Germinal center (tissue), 1 donor: ENCODE measurements around the gene UBE2L3.
"Not testable (repeated sequence)": the region's sequence is repeated elsewhere in the genome, so short reads cannot be mapped to it uniquely, and the experiment has no call there.

Source experiments
- DNase-seq: peaks from one replicate; pipeline ENCODE4 v3.0.0; 2012; ENCODE audit warnings: mixed read lengths, low spot score

UBE2L3 gene

DNA sequence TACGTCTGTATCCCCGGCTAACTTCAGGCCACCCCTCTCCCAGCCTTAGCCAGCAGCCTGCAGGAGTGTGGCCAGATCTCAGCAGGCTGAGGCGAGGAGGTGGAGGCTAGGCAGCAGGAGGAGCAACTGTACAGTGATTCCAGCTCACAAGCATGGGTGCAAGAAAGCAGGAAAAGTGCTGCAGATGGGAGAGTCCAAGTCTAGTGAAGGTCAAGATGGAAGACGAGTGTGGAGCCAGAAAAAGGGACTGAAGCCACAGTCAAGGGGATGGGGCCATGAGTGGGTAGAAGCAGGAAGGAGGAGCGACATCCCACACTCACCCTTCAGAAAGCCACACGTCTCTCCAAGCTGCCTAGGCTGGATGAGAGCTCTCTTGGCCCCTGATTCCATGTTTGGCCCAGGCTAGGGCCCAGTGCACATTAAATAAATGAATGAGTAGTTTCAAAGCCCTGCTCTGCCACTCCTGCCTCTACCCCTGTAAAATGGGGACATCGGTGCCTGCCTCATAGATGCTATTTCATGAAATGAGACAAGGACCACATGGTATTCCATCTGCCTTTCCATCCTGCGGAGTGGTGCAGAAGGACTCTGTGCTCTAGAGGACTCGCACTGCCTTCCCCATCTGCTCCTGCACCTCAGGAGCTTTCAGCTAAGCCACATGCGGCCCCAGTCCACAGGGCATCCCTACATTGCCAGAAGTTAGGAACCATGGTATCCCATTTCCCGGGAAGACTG lies 59.4 kb downstream of the UBE2L3 start:
- no peak for DNase-seq

DNA sequence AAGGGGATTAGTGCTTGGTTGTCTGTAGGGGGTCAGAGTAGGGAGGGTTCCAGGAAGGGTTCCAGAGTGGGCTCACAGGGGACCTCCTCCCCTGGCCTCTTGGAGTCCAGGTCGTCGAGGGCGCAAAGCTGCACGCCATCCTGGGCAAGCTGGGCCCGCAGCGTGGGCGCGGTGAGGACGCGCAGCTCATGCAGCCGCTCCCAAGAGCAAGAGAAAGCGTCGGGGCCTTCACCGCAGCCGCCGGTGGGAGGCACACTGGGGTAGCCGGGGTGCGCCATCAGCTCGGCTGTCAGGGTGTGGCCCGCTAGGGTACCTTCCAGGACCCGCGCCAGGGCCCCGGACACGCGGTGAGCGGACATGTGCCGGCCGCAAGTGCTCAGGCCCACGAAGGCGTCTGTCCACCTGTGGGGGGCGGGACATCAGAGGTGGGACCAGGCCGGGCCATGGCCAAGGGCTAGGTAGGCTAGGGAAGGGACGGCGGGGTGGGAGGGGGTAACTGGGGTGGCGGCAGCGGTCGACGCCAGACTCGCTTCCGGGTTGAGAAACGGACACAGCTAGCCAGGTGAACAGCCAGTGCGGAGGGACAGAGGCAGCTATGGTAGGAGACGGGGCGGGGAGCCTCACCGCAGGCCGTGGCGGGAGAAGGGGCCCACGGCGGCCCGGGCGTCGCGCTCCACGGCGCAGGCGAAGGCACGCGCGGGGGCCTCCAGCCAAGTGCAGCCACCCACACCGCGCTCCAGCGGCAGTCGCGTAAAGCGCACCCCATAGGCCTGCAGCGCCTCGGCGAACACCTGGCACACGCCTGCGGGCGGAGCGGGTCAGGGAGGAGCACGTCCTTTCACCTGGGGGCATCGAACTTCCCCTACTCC lies 61.1 kb downstream of the UBE2L3 start:
- no peak for DNase-seq

DNA sequence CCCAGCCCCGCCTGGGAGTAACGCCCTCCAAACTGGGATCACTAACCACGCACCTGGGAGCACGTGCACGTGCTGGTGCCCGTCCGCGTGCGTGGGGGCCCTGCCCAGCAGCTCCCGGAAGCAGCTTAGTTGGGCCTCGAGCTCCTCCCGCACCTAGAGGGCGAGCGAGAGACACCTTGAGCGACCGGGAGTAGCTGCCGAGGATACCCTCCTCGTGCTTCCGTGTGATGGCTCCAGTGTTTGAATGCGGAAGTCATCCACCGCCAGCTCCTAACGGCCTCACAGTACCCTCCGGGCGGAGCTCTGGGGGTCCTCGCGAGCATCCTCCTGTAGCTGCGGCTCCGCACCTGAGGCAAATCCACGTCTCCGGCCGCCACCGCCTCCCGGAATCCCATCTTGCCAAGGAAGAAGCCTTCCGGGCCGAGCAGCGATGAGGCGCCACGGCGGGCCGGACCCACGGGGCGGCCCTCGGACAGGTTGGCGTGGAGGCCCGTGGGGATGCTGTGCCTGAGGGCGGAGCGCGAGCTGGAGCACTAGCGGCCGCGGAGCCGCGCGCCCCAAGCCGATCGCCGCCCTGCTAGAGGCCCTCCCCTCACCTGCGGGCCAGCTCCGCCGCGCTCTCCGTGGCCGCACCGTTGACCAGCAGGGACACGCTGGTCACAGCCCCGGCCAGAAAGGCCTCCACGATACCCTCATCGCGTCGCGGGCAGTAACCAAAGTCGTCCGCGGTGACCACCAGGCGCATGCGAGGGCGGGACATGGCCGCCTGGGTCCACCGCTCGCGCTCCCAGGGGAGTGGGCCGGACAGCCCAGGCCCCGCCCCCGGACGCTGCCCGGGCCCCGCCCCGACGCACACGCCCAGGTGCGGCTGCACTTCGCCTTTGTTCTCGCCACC lies 62.0 kb downstream of the UBE2L3 start, which contains the start of gene YDJC:
TSS of gene YDJC (minus strand) at position 768 of the 895 bp plus-strand sequence. CDS start at position 760, 8 bp downstream.
- DNase-seq = peak; percentile 90

DNA sequence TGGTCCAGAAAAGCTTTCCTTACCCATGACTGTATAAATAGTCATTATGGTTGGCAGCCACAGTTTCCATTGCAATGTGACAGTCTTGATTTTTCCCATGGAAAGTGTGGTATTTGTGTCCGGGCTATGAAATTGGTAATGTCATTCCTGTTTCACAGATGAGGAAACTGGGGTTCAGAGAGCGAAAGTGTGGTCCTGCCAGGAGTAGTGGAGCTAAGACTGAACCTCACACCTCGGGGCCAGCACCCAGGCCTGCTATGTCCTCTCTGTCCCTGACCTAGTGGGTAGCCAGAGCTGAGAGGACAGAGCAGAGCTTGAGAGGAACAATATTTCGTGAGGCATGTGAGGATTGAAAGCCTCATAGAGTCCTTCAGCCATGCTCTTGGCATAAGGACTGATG lies 63.5 kb downstream of the UBE2L3 start:
- no peak for DNase-seq

DNA sequence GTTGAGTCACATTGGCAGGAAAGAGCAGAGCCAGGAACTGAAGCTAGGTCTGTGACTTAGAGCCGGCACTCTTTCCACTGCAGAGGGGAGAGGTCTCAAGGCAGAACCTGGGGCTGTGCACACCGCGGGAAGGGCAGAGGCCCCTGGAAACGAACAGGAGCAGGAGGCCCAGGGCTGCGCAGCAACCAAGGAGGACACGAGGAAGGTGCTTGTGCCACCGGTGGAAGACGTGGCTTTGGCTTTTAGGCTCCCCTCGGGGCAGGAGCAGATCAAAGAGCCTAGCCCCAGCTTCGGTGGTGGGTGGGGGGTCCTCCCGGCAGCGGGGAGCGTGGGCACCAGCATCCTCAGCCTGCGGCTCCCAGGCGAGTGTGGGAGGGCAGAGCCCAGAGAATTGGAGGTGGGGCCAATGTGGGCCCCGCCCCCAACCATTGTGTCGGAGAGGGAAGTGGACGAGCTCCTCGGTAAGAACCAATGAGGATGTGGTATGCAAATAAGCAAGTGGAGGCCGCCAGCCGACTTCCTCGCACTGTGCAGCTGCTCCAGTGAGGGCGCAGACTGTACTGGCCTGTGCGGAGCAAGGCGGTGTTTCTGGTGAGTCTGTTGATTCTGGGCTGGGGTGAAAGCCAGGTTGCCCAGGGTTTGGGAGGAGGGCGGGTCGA lies 64.9 kb downstream of the UBE2L3 start, which contains the start of gene CCDC116:
TSS of gene CCDC116 (plus strand) at position 524 of the 659 bp plus-strand sequence. CDS start 422 bp downstream, outside the sequence.
- DNase-seq = peak; percentile 50

DNA sequence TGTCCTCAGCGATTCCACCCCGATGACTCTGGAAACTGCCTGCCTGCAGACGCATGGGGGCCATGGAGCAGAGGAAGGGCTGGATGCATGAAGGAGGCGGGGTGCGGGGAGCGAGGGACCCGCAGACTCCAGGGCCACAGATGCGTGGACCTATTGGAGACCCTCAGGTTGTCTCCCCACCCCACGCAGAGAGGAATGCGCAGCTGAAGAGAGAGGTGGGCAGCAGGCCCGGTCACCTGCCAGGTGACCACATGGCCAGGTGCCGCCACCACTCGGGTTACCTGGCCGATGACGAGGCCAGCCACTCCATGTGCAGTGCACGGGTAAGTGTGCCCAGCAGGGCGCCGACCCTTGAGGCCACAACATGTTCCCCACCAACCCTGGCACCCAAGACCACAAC lies 65.4 kb downstream of the UBE2L3 start:
- DNase-seq = no peak

DNA sequence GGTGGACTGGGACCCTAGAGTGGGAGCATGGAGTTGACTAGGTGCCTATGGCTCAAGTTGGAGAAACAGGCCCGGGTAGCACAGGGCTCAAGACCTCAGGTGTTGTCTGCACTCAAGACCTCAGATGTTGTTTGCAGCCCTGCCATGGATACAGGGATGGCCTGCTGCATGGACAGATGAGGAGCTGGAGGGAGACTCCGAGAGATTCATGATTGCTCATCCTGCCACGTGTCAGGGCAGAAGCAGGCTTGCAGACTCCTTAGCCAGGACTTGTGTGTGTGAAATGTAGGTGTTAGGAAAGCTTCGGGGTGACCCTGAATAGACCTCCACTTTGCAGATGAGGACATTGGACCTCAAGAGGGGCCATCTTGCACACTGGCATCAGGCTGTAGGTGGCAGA lies 66.0 kb downstream of the UBE2L3 start:
- DNase-seq = no peak

DNA sequence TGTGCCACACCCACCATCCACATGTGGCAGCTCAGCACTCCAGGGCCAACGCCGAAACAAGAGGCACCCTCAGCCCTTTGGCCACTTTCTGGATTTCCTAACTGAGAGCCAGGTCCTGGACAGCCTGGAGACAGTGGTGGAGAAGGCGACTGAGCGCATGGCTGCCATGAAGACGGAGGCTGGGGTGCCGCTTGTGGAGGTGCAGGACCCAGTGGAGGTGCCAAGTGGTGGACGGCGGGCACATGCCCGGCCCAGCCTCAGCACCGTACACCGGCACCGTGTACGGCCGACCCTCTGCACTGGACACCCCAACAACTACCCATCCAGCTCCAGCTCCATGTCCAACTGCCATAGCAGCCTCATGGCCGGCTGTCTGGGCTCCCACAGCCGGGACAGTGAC lies 66.6 kb downstream of the UBE2L3 start:
- DNase-seq = no peak

DNA sequence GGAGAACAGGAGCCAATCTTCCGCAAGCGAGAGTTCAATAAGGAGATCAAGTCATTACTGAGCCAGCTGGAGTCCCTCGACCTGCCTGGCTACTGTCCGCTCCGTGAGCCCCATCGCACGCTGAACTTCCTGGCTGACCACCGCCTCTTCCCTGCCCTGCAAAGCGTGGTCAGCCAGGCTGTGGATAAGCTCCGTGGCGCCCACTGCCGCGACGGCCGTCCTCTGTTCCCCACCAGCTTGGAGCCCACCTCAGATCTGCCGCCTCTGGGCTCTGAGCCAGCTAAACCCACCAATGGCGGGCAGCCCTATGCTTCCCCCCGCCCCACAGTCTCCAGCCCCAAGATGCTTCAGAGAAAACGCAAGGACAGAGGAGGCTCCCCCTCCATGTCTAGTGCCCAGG lies 67.3 kb downstream of the UBE2L3 start:
- DNase-seq = no peak

DNA sequence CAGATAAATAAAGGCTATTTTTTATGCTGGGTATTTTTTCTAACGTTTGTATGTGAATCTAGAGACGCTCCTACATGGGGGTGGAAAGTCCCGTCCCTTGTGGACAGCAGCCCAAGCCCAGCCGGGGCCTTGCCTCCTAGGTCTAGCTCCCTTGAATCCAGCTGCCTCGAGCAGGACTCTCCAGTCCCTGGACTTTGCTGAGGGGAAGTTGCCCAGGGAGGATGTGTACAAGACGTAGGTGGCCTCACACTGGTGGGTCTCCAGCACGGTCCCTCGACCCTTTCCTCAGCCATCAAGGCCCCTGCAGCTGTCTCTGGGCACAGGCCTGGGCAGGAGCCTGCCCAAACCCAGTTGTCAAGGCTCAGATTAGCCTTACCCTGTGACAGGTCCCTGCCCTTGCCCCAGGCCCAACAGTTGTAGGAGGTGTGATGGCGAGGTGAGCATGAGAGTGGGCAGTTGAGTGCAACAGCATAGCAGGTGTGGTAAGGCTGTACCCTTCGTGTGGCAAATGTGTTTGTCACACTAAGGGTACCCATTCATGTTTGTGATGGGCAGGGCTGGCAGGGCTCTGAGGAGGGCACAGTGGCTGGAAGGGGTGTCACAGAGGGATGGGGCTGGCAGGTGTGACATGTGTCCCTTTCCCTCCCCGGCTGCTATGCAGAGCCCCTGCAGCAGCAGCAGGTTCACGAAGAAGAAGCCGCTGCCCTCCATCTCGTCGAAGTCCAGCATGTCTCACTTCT lies 68.4 kb downstream of the UBE2L3 start:
- DNase-seq = no peak

DNA sequence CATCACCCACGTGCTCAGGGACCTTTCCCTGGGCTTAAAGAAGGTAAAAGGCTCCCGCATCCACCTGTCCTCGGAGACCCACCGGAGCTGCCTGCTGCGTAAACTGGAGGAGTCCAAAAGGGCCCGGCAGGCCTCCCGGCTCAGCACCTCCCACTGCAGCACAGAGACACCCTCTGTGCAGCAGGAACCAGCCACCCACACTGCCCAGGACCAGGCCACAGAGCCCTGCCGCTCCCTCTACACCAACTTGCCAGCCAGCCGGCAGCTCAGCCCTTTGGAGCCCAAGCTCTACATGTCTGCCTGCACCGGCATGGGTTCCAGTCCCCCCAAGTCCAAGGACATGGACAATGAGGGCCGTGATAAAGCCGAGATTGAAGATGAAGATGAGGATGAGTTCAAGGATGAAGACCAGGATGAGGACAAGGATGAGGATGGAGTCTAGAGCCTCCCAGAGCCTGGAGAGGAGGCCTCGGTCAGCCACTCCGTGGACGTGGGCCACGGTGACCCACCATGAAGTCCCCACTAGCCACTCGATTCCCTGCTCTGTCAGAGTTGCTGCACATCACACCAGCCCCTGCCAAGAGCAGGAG lies 69.2 kb downstream of the UBE2L3 start:
- no peak for DNase-seq

DNA sequence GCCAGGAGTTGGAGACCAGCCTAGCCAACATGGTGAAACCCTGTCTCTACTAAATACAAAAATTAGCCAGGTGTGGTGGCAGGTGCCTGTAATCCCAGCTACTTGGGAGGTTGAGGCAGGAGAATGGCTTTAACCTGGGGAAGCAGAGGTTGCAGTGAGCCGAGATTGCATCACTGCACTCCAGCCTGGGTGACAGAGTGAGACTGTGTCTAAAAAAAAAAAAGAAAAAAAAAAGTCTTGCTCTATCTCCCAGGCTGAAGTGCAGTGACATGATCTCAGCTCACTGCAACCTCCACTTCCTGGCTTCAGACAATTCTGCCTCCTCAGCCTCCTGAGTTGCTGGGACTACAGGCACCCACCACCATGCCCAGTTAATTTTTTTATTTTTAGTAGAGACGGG lies 69.9 kb downstream of the UBE2L3 start:
- not testable (repeated sequence) for DNase-seq

DNA sequence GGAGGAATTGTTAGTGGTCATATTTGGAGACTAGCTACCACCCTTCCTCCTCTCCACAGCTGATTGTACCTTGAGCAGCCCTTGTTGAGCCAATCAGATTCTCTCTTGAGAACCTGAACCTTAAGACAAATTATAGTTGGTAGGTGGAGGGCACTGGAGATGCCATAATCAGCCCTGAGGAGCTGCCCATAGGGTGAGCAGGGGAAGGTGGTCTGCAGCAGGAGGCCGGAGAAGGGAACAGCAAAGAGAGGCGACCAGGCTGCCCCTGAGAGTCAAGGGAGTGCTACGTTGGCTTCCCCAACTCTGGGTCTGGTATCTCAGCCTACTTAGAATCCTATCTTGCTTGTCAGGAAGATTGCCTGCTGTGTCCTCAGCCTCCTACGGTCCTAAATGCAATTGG lies 71.8 kb downstream of the UBE2L3 start:
- DNase-seq = no peak

DNA sequence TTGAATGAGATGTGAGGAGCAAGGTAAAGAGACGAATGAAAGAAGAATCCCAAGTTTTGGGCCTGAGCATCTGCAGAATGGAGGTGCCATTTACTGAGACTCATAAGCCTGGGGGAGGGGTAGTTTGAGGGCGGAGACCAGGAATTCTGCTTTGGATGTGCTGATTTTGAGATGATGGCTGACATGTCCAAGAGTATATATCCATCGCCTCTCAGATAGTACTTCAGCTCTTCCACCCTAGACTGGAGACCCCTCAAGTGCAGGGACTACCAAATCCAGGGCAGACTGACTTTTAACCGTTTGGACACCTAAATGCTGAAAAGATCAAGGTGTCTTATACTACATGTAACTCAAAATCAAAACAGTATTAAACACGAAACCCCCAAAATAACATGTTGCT lies 73.3 kb downstream of the UBE2L3 start:
- DNase-seq = no peak

DNA sequence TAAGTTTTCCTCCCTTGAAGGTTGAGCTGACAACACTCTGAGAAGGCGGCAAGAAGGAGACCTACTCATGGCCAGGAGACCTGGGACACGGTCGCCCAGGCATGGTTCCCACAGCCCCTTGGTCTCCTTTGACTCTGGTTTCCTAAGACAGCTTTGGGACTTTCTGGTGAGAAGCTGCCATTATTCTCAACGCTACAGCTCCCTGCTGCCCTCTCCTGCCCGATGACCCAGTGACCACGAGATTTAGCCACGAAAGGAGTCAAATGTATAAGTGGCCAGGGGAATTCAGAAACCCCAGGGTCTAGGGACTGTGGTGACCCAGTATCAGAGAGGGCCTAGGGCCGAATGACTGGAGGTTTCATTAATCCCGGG lies 73.9 kb downstream of the UBE2L3 start:
- DNase-seq = no peak

DNA sequence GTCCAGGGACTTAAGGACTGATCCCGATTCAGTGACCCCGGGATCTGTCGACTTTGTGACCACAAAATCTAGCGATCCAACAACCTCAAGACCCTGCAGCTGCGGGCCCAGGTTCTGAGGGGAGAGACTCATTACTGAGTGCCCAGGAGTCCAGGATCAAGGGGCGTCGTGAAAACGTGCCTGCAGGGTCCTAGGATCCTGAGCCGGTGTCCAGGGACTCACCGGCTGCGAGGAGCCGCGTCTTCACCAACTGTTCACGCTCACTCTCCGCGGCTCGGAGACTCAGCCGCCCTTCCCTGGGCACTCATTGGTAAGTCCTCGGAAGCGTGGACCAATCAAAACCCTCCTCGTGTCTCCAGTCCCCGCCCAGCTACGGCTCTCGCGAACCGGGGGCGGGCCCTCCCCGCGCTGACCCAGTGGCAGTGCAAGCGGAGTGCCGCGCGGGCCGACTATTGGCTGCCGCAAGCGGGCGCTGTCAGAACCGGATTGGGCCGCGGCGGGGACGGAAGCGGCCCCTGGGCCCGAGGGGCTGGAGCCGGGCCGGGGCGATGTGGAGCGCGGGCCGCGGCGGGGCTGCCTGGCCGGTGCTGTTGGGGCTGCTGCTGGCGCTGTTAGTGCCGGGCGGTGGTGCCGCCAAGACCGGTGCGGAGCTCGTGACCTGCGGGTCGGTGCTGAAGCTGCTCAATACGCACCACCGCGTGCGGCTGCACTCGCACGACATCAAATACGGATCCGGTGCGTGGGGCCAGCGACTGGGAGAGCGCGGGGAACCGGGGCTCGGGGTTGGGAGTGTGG lies 74.5 kb downstream of the UBE2L3 start, which contains the start of gene SDF2L1:
TSS of gene SDF2L1 (plus strand) at position 514 of the 795 bp plus-strand sequence. CDS start at position 549, 35 bp downstream.
- peak; percentile 99 for DNase-seq

DNA sequence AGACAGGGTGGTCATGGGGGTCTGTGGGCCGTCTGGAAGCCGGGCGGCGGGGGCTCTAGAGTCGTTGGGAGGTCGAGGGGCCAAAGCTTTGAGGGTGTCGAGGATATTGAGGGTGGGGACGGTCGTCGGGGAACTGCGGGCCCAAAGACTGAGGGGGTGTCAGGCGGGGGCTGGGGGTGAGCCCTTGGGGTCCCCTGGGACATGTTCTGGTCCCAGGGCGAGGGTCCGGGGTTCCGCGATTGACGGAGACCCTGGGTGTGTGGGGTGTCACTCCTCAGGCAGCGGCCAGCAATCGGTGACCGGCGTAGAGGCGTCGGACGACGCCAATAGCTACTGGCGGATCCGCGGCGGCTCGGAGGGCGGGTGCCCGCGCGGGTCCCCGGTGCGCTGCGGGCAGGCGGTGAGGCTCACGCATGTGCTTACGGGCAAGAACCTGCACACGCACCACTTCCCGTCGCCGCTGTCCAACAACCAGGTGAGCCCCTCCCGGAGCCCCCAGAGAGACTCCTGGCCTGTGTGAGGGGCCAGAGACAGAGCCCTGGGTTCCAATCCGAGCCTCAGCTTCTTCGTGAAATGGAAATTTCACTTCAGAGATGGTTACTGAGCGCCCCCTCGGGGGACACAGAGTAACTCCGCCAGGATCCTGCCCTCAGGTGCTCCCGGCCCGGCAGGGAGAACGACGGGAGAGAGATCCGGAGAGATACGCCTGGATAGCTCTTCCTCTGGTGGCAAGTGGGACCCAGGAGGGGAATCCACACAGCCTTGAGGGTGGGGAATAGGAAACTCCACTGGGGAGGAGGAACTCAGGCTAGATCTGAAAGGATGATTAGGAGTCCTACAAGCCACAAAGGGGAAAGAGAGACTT lies 75.3 kb downstream of the UBE2L3 start:
- DNase-seq = peak; percentile 69

DNA sequence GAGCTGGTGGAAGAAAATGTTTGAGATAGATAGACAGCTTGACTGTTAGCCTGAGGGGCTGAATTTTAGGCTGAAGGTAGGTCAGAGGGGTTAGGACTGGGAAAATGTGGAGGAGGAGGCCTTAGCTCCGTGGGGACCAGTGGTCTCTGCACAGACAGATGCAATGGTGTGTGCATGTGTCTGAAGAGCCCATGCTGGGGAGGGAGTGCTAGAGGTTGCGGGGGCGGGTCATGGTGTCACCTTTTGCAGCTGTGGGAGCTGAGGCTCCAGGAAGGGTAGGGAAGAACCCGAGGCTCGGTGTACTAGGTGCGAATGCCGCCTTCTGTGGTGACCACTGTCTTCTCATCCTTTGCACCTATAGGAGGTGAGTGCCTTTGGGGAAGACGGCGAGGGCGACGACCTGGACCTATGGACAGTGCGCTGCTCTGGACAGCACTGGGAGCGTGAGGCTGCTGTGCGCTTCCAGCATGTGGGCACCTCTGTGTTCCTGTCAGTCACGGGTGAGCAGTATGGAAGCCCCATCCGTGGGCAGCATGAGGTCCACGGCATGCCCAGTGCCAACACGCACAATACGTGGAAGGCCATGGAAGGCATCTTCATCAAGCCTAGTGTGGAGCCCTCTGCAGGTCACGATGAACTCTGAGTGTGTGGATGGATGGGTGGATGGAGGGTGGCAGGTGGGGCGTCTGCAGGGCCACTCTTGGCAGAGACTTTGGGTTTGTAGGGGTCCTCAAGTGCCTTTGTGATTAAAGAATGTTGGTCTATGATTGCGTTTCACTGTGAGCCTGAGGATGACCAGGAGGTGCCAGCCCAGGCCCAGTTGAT lies 76.2 kb downstream of the UBE2L3 start:
- no peak for DNase-seq
